HT-29 (cell line): ENCODE data around the gene HDAC11. TPM values are rescaled to one million over a fixed set of nuclear protein-coding genes. Genes with fewer than 3 reads are reported as not detected.

ENCODE experiments used
- DNase-seq: peaks from one replicate; pipeline ENCODE4 v3.0.0-alpha.2; 2015; ENCODE audit warnings: low spot score
- total RNA-seq: library from RNA; depleted of rRNA; stranded (reverse); fragments of >200 nt; shearing (Covaris generic); gene quantifications from 2 replicates; pipeline ENCODE4 v1.2.3, GENCODE V29; 2014

Gene HDAC11
- total RNA-seq, 1 experiment from 2014 or later: 10.5 TPM

DNA sequence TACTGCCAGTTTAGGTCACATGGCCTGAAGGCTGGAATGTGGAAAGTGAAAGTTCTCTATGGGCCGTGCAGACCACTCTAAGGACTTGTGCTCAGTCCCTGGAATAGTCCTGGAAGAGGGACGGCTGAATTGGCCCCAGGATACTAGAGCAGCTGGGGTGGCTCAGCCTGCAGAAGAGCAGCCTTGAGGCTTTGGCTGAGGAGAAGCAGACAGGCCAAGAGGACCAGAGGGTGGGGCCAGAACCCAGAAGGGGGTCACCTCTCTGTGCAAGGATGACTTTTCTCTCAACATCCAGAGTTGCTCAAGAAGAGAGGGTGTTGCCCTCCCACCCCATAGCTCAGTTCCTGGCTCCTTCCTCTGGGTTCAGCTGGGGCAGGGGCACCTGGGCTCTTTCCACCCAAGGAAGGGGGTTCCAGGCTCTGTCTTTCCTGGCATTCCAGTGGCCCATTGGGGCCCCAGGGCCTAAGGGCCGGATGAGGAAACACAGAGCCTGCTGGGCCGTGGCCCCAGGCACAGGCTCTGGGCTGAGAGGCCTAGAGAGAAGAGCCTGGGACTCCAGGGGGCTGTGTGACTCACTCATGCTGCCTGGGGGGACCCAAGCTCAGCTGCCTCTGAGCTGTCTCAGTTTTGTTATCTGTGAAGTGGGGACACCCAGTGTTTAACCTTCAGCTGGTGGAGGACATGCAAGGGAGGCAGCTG lies 60.3 kb downstream of the HDAC11 start:
- no peak for DNase-seq

DNA sequence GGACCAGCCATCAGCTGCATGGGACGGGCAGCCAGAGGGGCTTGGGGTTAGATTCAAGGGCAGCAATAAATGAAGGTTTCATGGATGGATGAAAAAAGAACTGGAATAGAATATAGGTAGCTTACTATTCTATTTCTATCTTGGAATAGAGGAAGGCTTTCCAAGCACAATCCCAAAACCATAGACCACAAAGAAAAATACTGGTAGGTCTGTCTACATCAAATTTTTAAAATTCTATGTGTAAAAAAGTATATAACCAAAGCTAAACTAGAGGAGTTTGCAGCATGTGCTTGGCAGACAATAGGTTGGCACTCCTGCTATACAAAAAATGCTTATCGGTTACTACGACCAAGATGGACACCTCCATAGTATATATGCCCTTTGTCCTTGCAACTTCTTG lies 61.6 kb downstream of the HDAC11 start:
- no peak for DNase-seq

DNA sequence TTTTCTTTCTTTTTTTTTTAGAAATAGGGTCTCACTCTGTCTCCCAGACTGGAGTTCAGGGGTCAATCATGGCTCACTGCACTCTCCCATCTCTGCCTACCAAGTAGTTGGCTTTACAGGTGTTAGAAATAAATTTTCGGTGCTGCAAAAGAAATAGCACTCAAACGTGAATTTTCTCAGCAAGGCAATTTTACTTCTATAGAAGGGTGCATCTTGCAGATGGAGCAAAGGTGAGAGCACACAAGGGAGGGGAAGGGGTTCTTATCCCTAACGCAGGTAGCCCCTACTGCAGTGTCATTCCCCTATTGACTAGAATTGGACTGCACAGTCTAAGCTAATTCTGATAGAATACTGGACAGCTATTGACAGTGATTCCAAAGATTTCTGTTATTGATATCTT lies 62.0 kb downstream of the HDAC11 start:
- DNase-seq: no peak

GRCh38 chr3:13543253-13543652 lies 63.1 kb downstream of the HDAC11 start:
- no peak for DNase-seq

DNA sequence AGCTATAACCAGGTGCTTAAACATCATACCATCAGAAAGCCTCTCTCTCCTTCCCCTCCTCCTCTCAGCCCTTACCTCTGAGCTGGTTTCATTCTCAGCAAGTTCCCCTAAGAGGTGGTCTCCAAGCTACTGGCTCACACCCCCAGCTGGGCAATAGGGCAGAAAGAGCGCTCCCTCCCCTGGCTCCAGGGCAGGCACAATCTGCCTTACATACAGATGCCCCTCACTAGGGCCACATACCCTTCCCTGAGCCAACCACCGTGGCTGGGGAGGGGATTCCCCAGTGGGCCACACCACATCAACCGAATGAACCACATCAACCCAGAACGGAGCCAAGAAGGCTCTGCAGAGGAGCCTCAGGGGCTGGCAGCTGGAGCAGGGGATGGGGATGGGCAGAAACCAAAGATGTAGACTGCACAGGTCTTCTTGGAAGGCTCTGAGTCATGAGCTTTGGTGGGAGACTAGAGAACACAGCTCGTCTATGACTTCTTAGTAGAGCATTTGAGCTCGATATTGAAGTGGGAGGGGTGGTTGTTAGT lies 64.3 kb downstream of the HDAC11 start:
- DNase-seq: no peak

GRCh38 chr3:13544951-13545651 lies 65.0 kb downstream of the HDAC11 start:
- no peak for DNase-seq

DNA sequence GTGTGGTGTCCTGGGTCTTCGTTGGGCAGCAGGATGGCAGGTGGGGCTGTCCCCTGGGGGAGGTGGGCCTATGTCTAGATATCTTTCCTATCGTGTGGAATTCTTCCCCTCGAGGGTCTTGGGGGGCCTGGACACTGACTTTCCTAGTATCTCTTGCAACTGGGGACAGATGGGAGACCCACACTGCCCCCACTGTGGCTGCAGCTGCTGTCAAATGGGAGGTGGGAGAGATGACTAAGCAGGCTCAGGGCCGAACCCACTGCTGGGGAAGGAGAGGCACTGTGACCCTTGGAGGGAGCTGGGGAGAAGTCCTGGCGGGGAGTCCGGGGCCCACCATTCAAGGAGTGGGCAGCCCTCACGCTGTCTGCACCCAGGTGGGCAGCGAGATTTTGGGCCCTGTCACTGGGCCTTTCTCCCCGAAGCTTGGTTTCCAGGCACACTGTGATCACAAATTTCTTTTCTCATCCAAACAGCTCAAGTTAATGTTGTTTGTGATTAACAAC lies 65.9 kb downstream of the HDAC11 start:
- DNase-seq: no peak

GRCh38 chr3:13546667-13547171 lies 66.6 kb downstream of the HDAC11 start:
- no peak for DNase-seq

DNA sequence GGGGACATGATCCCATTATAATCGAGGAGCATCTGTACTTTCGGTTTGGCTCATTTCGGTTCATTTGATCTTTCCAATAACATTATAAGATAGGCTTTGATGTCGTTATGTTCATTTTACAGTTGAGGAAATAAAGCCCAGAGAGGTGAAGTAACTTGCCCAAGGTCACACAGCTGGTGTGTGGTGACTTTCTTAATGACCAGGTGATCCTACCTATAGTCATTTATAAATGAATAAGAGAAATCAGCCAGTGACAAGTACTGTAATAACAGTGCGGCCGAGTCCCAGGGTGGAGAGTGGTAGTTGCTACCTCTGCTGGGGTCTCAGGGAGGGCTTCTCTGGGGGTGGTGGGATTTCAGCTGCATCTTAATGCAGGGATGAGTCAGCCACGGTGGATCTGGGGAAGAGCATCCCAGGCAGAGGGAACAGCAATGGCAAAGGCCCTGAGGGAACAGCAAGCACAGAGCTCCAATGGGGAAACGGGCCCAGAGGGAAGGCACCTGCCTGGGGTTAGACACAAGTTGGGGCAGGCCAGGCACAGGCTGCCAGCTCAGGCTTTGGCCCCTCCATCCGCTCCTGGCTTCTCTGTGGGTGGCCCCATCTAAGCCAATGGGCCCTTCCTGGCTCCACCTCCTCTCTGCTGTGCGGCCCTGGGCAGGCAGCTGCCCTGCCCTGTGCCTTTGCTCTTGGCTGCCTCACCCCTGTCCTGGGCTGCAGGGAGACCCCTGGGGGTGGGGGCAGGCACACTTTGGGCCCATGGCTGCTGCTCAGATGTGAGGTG lies 67.7 kb downstream of the HDAC11 start:
- no peak for DNase-seq

GRCh38 chr3:13548696-13549622 lies 68.9 kb downstream of the HDAC11 start, which contains the start of gene FBLN2:
TSS of gene FBLN2 (plus strand) at chr3:13549125. CDS start at chr3:13570356, 21,231 bp downstream.
- no peak for DNase-seq

DNA sequence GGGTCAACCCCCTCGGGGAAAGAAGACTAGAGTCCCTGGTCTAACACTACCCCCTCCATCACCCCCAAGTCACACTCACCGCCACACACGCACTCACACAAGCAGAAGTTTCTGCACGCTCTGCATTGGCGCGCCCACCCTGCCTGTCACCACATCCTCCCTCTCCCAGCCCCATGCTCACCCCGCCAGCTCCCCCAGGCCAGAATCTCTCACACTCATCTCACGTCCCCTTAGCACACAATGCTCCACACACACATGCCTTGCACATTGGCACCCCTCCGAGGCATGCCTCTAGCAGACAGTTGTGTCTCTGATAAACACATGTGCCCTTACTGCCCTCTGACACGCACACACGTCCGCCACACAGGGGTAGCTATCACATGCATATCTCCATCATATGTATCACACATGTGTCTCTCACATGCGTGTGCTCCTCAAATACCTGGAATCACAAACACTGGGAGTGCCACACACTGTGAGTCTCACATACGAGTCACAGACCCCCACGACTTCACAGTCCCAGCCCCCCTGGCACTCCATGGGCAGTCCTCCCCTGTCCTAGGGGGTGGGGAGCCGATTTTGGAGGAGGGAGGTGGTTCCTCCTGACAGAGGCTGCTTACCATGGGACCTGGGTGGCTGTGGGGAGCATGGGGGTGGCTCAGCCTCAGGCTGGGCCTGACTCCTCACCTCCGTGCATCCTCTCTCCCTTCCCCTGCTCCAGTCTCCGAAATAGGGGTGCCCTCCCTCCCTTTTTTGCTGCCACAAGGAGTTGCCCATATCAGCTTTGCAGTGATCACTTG lies 69.7 kb downstream of the HDAC11 start:
- no peak for DNase-seq

GRCh38 chr3:13550423-13550690 lies 70.3 kb downstream of the HDAC11 start:
- DNase-seq: no peak

DNA sequence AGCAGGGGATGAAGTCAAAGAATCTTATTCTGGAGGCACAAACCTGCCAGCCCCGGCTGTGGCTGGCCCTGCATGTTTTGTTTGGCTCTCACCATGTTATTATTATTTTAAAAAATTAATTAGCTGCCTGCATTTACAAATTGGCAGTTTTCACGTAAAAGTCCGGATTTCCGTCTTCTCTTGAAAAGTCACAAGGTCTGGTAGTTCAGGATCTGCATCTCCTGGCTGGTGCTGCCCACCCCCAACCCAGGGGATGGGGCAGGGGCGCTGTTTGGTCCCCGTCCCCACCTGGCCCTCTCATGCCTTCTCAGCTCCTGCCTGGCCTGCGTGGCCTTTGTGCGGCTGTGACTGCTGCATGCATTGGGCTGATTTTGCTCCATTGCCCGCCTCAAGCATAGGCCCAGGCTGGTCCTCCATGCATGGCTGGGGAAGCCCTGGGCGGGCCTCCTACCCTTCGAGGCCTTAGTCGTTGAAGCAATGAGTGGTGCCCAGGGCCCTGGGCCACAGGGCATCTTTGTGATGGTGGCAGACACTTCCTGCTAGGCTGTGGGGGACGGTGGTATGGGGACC lies 70.8 kb downstream of the HDAC11 start:
- no peak for DNase-seq

DNA sequence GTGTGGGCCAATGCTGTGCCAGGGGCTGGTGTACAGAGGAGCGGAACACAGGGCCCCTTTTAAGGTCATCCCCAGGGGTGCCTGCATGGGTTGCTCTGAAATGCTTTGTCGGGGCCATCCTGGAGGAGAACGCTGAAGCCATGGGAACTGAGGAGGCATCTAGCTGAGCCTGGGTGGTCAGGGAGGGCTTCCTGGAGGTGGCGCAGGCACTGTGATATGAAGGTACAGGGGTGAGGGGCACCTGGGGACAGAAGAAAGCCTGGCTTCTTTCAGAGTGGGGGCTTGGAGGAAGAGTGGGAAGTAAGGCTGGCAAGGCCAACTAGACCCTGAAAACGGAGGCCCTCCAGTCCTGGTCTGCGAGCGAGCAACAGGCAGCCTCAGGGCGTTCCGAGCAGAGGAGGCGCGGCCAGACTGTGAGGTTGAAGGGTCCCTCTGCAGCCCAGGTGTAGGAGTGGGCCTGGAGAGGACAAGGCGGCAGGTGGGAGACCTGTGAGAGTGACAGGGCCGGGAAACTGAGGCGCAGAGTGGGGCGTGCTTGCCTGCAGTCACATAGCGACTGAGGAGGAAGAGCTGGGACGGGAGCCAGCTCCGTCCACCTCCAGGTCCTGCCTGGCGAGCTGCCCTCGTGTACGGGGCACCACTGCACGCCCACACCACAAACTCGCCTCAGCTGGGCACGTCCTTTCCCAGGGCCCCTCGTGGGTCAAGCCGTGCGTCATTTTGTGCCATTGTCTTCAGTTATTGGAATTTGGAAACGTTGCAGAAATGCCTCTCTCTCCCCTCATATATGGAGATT lies 72.9 kb downstream of the HDAC11 start:
- DNase-seq: no peak

DNA sequence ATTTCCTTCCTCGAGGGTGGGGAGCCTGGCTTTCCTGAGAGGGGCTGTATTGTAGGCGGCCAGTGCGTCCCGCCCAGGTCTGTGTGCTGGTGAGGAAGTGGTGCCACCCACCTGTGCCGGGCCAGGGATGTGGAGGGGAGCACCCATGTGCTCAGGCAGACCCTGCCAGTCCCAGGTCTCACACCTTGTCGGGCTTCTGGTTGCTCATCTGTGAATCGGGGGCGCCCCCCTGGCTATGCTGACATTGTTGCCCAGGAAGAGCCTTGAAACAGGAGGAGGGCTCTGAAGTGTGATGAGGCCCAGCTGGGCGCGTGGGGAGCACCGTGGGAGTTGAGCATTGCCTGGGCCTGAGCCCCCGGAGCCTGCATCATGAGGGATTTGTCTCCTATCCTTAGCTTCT lies 73.6 kb downstream of the HDAC11 start:
- no peak for DNase-seq

GRCh38 chr3:13555753-13556152 lies 75.6 kb downstream of the HDAC11 start:
- no peak for DNase-seq
